Left hindlimb (tissue), 1 donor: ENCODE measurements around the gene ADAMTS9.

Experiments
- DNase-seq: peaks from one replicate; pipeline ENCODE4 v3.0.0-alpha.2; 2018

Gene ADAMTS9

DNA sequence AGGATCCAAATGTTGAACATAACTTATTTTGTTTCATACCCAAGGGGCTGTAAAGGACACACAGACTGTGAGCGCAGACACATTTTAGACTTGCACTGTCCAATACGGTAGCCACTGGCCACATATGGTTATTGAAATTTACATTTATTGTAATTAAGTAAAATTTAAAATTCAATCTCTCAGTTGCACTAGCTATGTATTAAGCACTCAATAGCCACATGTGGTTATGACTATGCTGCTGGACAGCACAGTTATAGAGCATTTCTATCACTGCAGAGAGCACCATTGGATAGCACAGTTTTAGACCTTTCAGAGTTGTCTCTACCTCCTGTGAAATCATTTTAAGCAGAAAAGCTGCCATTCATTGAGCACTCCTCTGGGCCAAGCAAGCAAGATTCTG, 204.3 kb downstream of the ADAMTS9 start:
- DNase-seq = no peak

DNA sequence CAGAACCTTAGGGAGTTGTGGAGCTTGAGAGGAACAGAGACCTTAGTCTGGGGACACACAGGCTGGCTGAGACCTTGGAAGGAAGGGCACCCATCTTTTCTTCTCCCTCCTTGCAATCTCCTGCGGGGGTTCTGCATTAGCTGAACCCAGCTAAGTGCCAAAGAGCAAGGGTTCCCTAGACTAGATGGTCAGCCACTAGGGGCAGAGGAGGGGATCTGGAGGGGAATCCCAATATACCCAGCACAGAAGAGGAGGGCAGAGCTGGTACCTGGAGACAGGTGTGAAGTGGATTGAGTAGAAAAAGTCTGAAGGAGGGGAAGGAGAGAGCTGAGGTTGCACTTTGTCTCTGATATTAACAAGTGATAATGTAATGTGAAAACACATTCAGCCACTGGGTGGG, 212.8 kb downstream of the ADAMTS9 start:
- no peak for DNase-seq

DNA sequence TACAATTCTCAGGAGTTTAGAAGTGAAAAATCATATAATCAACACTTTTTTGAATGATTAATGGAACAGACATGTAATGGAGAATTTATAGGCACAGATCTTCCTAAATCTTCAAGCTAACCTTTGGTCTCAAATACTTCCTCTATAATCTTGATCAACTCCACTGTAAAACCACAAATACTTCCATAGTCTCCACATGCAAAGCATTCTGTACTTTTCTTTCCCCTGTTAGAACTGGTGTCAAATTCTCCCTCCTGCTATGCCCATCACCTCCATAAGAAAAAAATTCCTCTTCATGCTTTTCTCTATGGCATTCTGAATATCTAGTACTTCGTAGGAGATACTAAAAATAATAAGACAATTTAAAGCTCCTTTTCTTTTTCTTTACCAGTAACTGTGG, 214.3 kb downstream of the ADAMTS9 start:
- DNase-seq = no peak

DNA sequence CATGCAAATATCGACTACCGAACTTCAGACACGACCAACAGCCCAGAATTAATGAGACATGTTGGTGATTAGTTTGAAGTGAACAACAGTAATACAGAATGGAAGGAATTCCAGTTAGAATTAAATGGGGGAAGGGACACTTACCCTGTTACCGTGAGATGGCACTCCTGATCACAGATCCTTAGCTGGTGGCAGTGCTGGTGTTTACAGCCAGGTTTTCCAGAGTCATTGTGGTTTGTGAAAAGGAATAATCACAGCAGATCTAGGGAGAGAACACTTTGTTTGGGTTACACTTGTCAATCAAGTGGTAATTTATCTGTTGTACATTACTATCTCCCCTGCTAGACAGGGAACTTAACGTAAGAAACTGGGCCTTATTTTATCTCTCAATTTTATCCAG, 217.4 kb downstream of the ADAMTS9 start:
- DNase-seq = no peak

DNA sequence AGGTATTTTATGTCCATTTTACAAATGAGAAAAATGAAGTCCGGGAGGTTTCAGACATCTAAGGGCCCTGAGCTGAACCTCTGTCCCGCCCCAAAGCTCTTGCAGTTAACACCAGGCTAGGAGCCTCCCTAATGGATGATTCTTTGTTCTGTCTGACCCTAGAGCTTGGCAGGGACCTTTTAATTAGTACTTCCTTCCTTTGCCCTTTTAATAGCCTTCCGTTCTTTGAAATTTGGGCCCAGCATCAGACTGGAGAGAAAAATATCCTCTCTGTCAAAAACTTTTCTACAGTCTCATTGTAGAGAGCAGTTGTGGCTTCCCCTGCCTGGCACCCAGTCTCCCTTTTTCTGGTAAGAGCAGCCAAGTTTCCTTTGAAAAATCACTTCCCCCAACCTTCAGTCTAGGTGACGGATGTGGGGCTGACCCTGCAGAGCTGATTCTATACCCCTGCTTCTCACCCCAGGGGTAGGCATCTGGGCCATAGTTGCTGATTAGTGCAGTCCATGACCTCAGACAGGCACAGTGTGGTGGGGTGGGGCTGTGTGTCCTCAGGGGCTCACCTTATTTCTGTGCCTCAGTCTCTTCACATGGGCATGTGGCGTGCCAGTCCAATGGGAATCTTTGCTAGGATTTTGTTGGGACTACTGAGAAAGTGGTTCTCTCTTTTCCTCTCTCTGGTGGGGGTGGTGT, 220.4 kb downstream of the ADAMTS9 start:
- no peak for DNase-seq
